ENCODE results near the gene PSMG1.
"Not testable (repeated sequence)": the region's sequence is repeated elsewhere in the genome, so short reads cannot be mapped to it uniquely, and the experiment has no call there.

Gene PSMG1

GRCh38 chr21:39187141-39187540 lies 3.9 kb upstream of the PSMG1 start:
- no peak for DNase-seq

- DNase-seq, result no peak
Measured at GRCh38 chr21:39186676-39187075, 3.4 kb upstream of the PSMG1 start.

DNA sequence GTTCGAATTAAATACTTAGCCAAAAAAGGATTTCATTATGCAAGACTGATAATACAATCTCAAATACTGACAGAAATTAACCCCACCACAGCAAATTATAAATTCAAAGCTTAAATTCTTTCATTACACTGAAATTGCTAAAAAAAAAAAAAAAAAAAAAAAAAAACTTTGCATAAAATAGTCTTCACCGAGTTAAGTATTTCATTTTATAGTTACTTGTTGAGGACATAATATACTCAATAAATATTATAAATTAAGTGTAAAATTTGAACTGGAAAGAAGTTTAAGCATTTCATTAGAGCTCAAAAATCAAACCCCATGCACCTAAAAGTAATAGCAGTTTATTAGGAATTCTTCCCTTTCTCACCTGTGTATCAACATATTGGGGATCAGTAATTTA lies 1.9 kb upstream of the PSMG1 start:
- DNase-seq, result no peak

- no peak for DNase-seq
Measured at GRCh38 chr21:39184050-39184980, 1.1 kb upstream of the PSMG1 start.

DNA sequence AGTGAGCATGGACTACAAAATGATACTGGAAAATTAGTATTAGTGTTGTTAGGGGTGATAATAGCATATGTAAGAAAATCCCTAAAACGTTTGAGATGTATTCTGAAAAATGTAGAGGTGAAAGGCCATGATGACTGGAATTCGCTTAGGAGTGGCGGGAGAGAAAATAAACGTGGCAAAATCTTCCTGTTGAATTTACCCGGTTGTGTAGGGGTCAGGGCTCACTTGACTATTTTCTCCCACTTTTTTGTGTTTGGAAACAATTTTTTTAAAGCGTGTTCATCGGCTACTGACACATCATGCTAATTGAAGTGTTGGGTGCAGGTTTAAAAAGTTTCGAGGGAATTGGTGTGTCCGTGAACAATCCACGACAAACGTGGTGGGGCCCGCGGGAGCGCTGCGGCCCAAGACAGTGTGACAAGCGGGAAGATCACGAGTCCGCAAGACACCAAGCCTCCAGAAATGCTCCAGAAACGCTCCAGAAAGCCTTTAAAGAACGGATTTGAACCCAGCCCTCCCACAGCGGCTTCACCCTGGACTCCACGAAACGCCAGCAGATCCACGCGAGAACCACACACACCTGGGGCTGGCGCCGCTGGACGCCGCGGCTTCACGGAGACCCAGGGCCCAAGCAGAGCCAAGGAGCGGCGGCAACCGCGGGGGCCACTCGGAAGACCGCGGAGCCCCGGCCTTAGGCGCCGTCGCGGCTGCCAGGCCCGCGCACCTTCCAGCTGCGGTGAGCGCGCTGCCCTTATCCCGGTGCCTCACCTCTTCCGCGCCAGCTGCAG lies 573 bp downstream of the PSMG1 start:
- DNase-seq, result no peak

- no peak for DNase-seq
Measured at GRCh38 chr21:39182016-39182415, 1.2 kb downstream of the PSMG1 start.

DNA sequence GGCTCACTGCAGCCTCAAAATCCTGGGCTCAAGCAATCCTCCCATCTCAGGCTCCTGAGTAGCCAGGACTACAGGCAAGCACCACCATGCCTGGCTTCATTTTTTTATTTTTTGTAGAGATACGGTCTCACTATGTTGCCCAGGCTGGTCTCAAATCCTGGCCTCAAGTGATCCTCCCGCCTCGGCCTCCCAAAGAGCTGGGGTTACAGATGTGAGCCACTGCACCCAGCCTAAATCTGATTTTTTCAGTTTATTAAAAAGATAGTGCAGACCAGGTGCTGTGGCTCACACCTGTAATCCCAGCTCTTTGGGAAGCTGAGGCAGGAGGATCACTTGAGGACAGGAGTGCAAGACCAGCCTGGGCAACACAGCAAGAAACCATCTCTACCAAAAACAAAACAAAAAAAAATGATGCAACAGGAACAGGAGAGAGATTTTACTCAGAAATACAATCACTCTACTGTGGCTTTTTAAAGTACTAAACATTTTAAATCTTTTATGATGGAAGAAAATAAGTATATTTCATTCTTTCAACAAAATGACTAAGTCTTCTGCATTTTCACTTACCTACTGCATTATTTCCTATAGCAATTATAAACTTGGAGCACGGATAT lies 1.9 kb downstream of the PSMG1 start:
- no peak for DNase-seq

- no peak for DNase-seq
Measured at GRCh38 chr21:39180429-39181019, 2.7 kb downstream of the PSMG1 start.

- DNase-seq, result no peak
Measured at GRCh38 chr21:39178421-39178820, 4.8 kb downstream of the PSMG1 start.

GRCh38 chr21:39176271-39176709 lies 7.0 kb downstream of the PSMG1 start:
- DNase-seq, result no peak

GRCh38 chr21:39175665-39176064 lies 7.6 kb downstream of the PSMG1 start:
- no peak for DNase-seq

DNA sequence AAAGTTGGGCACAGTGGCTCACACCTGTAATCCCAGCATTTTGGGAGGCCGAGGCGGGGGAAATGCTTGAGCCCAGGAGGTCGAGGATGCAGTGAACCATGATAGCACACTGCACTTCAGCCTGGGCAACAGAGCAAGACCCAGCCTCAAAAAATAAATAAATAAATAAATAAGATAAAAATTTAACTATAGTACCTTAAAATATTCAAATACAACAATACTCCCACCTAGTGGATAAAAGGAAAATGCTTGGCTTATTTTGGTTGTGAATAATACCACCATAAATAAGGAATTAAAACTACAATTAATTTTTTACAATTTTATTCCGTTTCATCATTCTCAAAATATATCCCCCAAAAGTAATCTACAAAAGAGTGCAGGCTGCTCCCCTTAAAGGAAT lies 8.1 kb downstream of the PSMG1 start:
- DNase-seq, result no peak

- DNase-seq, result no peak
Measured at GRCh38 chr21:39173716-39174680, 9.3 kb downstream of the PSMG1 start.

GRCh38 chr21:39169906-39170305 lies 13.3 kb downstream of the PSMG1 start:
- DNase-seq, result no peak

GRCh38 chr21:39168800-39169199 lies 14.5 kb downstream of the PSMG1 start:
- DNase-seq, result no peak

- no peak for DNase-seq
Measured at GRCh38 chr21:39164523-39164922, 18.7 kb downstream of the PSMG1 start.

- DNase-seq, result no peak
Measured at GRCh38 chr21:39161064-39161463, 22.2 kb downstream of the PSMG1 start.

DNA sequence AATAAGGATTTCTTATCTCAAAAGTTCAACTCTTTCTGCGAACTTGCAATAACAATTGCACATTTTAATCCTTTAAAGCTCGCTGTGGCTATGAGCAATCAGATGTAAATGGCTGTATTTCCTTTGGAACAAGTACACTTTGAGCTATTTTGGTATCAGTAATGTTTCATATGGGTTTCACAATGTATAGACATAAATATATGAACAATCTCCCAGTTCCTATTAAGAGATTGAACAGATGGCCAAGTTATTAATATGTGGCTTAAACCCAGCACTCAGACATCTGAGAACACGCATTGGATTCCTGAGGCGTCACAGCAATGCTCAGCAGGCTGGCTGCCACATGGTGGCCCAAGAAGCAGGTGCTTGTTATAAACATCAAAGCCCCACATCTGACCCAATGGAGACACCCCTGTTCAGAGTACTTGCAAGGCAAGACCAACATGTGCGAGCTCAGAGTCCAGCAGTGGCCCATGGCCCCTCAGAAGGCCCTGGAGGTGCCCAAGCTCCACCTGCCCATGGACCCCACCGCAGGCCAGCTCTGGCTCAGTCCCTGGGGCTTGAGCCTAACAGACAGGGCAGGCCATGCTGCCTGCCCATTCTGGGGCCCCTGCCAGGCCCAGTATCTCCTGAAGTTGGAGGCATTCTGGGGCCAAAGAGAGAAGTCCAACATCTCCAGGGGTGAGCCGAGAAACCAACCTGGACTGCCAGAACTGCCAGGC lies 23.7 kb downstream of the PSMG1 start:
- DNase-seq, result no peak

DNA sequence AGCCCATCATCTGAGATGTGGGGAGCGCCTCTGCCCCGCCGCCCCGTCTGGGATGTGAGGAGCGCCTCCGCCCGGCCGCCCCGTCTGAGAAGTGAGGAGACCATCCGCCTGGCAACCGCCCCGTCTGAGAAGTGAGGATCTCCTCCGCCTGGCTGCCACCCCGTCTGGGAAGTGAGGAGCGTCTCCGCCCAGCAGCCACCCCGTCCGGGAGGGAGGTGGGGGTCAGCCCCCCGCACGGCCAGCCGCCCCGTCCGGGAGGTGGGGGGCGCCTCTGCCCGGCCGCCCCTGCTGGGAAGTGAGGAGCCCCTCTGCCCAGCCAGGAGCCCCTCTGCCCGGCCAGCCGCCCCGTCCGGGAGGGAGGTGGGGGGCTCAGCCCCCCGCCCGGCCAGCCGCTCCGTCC lies 26.0 kb downstream of the PSMG1 start:
- not testable (repeated sequence) for DNase-seq

- DNase-seq, result no peak
Measured at GRCh38 chr21:39156024-39156423, 27.2 kb downstream of the PSMG1 start.

GRCh38 chr21:39155578-39155977 lies 27.7 kb downstream of the PSMG1 start:
- no peak for DNase-seq
